OCI-LY7 (cell line): Measurements from ENCODE around the gene PRKD1. TPM values are rescaled to one million over a fixed set of nuclear protein-coding genes. Genes with fewer than 3 reads are reported as not detected.

ENCODE experiments used
- BruUV-seq: library from RNA; stranded (reverse); fragments of 400-500 nt; replicated peaks from 2 replicates; lab custom pipeline; 2021; lab: Mats Ljungman, UMichigan
- CTCF ChIA-PET: fragments of 300-600 bp; sonication (Branson Sonifier 250); formaldehyde crosslinking; loops from one replicate; lab custom pipeline; 2022; ENCODE audit warnings: antibody characterized with exemption; ENCODE audit not compliant: unreplicated experiment; lab: Charles Lee
- POLR2A ChIA-PET: fragments of 300-600 bp; sonication (Branson Sonifier 250); formaldehyde crosslinking; loops from one replicate; lab custom pipeline; 2022; ENCODE audit warnings: antibody characterized with exemption; lab: Charles Lee
- DNase-seq: peaks from one replicate; pipeline ENCODE4 v3.0.0-alpha.2; 2015; ENCODE audit warnings: low spot score
- H2AFZ ChIP-seq: fragments of 200-600 bp; sonication (generic), shearing (Covaris generic); 2 replicates; pipeline ENCODE4 v1.6.1; 2014; ENCODE audit warnings: mild to moderate bottlenecking, antibody characterized with exemption, low read length, moderate library complexity
- H3K27ac ChIP-seq: fragments of 200-600 bp; sonication (generic); 2 replicates; pipeline ENCODE4 v1.5.1; 2014; ENCODE audit warnings: mixed run types, low read depth, mild to moderate bottlenecking, moderate library complexity, low read length, inconsistent platforms; ENCODE audit not compliant: poor library complexity, severe bottlenecking
- H3K36me3 ChIP-seq: fragments of 200-600 bp; sonication (generic); 2 replicates; pipeline ENCODE4 v1.6.1; 2014; ENCODE audit warnings: mild to moderate bottlenecking, antibody characterized with exemption, low read length, moderate library complexity, mixed read lengths; ENCODE audit not compliant: insufficient read depth
- H3K4me1 ChIP-seq: fragments of 200-600 bp; sonication (generic); 2 replicates; pipeline ENCODE4 v1.5.1; 2014; ENCODE audit warnings: mild to moderate bottlenecking, low read length; ENCODE audit not compliant: insufficient read depth, poor library complexity, severe bottlenecking
- H3K4me2 ChIP-seq: fragments of 200-600 bp; sonication (generic); 2 replicates; pipeline ENCODE4 v1.6.1; 2014; ENCODE audit warnings: mild to moderate bottlenecking, low read length
- H3K4me3 ChIP-seq: fragments of 200-600 bp; sonication (generic); 2 replicates; pipeline ENCODE4 v1.5.1; 2014; ENCODE audit warnings: mild to moderate bottlenecking, low read depth, low read length; ENCODE audit not compliant: poor library complexity, severe bottlenecking
- H3K79me2 ChIP-seq: fragments of 200-600 bp; sonication (generic); 2 replicates; pipeline ENCODE4 v1.6.1; 2016; ENCODE audit warnings: low read depth, mild to moderate bottlenecking, low read length, moderate library complexity, mixed read lengths; ENCODE audit not compliant: insufficient read depth
- H3K9me2 ChIP-seq: fragments of 200-600 bp; sonication (generic); 2 replicates; pipeline ENCODE4 v1.6.1; 2016; ENCODE audit warnings: mild to moderate bottlenecking, low read length, mixed read lengths; ENCODE audit not compliant: insufficient read depth
- H3K9me3 ChIP-seq: fragments of 200-600 bp; sonication (generic); 2 replicates; pipeline ENCODE4 v1.6.1; 2014; ENCODE audit warnings: mild to moderate bottlenecking, mixed run types, low read length, mixed read lengths
- H4K20me1 ChIP-seq: fragments of 200-600 bp; sonication (generic); 2 replicates; pipeline ENCODE4 v1.6.1; 2014; ENCODE audit warnings: mild to moderate bottlenecking, antibody characterized with exemption, low read length, moderate library complexity, mixed read lengths; ENCODE audit not compliant: insufficient read depth
- EZH2phosphoT487 ChIP-seq: fragments of 200-600 bp; sonication (generic); IDR thresholded peaks from 2 replicates; pipeline ENCODE4 v1.6.1; 2018; ENCODE audit warnings: low read depth, borderline replicate concordance, mild to moderate bottlenecking, mixed run types, antibody characterized with exemption, low read length, moderate library complexity, mixed read lengths
- intact Hi-C: fragments of 100-400 bp; cut with micrococcal nuclease; formaldehyde crosslinking; loops from one replicate; pipeline ENCODE4 v1.10.0; 2022; ENCODE audit not compliant: unreplicated experiment
- total RNA-seq, 2 experiments: library from RNA; depleted of rRNA in 1 of 2; stranded (reverse); fragments of >200 nt in 1 of 2; shearing (Covaris generic) in 1 of 2; gene quantifications; 2 replicates each; pipeline ENCODE4 v1.2.3, GENCODE V29; 2014 to 2022
- TF ChIP-seq, protein P1 (sequence below): fragments of 200-600 bp; sonication (generic); conservative IDR thresholded peaks from 2 replicates; pipeline ENCODE4 v1.5.1; 2014; ENCODE audit warnings: mild to moderate bottlenecking, antibody characterized with exemption, low read length, moderate library complexity, mixed read lengths

PRKD1 gene
- total RNA-seq, 2 experiments from 2014 or later = not detected

DNA sequence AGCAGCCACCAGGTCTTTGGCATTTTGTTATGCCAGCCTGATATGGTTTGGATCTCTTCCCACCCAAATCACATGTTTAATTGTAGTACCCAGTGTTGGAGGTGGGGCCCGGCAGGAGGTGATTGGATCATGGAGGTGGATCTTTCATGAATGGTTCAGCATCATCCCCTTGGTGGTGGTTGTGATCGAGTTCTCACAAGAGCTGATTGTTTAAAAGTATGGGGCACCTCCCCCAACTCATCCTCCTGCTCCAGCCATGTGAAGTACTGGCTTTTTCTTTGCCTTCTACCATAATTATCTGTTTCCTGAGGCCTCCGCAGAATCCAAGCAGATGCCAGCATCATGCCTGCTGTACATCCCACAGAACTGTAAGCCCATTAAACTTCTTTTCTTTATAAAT, 12.8 kb upstream of the PRKD1 start:
- DNase-seq = no peak
- Histone ChIP-seq H4K20me1 (no peaks in the 10 kb centered on the region), H3K4me2 (no peak overlapping the region), H3K79me2 (no peaks in the 10 kb centered on the region), H3K4me1 (no peaks in the 10 kb centered on the region), H3K4me3 (no peak overlapping the region), H2AFZ (no peak overlapping the region), H3K27ac (no peak overlapping the region), H3K36me3 (no peaks in the 10 kb centered on the region), H3K9me3 (no peaks in the 10 kb centered on the region), H3K9me2 (no peaks in the 10 kb centered on the region)
- TF ChIP-seq, protein P1, sequence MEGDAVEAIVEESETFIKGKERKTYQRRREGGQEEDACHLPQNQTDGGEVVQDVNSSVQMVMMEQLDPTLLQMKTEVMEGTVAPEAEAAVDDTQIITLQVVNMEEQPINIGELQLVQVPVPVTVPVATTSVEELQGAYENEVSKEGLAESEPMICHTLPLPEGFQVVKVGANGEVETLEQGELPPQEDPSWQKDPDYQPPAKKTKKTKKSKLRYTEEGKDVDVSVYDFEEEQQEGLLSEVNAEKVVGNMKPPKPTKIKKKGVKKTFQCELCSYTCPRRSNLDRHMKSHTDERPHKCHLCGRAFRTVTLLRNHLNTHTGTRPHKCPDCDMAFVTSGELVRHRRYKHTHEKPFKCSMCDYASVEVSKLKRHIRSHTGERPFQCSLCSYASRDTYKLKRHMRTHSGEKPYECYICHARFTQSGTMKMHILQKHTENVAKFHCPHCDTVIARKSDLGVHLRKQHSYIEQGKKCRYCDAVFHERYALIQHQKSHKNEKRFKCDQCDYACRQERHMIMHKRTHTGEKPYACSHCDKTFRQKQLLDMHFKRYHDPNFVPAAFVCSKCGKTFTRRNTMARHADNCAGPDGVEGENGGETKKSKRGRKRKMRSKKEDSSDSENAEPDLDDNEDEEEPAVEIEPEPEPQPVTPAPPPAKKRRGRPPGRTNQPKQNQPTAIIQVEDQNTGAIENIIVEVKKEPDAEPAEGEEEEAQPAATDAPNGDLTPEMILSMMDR = no peak
- no peak for TF ChIP-seq EZH2phosphoT487
- CTCF ChIA-PET = no interaction called here
- intact Hi-C loops = no loop called here
- BruUV-seq = no TSS peak
- POLR2A ChIA-PET = no interaction called here

DNA sequence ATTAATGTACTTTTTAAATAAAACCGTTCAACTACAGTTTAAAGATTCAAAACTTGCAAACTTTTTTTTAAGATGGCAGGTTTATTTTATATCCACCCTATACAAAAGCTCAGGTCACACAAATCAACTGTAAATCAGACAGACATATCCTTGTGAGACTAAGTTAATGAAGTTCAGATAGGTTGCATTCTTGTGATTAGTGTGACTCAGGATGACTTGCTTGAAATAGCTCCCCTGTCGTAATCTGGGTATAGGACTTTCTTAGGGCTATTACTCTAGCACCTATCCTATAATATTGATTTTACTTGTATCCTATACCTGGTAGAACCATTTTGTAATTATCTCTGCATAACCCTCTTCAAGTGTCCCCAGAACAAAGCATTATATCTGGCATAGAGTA, 9.5 kb upstream of the PRKD1 start:
- Histone ChIP-seq H4K20me1 (no peaks in the 10 kb centered on the region), H3K4me2 (no peak overlapping the region), H3K4me1 (no peaks in the 10 kb centered on the region), H3K9me3 (no peaks in the 10 kb centered on the region), H3K79me2 (no peaks in the 10 kb centered on the region), H3K27ac (no peak overlapping the region), H3K9me2 (no peaks in the 10 kb centered on the region), H2AFZ (no peak overlapping the region), H3K36me3 (no peaks in the 10 kb centered on the region), H3K4me3 (no peak overlapping the region)
- intact Hi-C loops = no loop called here
- TF ChIP-seq, protein P1 = no peak
- no peak for TF ChIP-seq EZH2phosphoT487
- ChIA-PET CTCF (no interaction called here), POLR2A (no interaction called here)
- no TSS peak for BruUV-seq
- no peak for DNase-seq

- Histone ChIP-seq H3K9me2 (no peaks in the 10 kb centered on the region), H2AFZ (no peak overlapping the region), H3K27ac (no peak overlapping the region), H3K4me1 (no peaks in the 10 kb centered on the region), H4K20me1 (no peaks in the 10 kb centered on the region), H3K36me3 (no peaks in the 10 kb centered on the region), H3K4me3 (no peak overlapping the region), H3K79me2 (no peaks in the 10 kb centered on the region), H3K9me3 (no peaks in the 10 kb centered on the region), H3K4me2 (no peak overlapping the region)
- no peak for DNase-seq
- ChIA-PET CTCF (no interaction called here), POLR2A (no interaction called here)
- BruUV-seq = no TSS peak
- TF ChIP-seq, protein P1 = no peak
- TF ChIP-seq EZH2phosphoT487 = no peak
- intact Hi-C loops = no loop called here
Observed at GRCh38 chr14:29930283-29930682, 2.6 kb upstream of the PRKD1 start.
